ENCODE measurements around the gene UBE2S.

The UBE2S gene

GRCh38 chr19:55406826-55407549 is 600 bp downstream of the UBE2S start:
- TF ChIP-seq CTCF (IDR thresholded peaks at IDR 0.05): no peak

- TF ChIP-seq CTCF (IDR thresholded peaks at IDR 0.05): no peak
Measured at GRCh38 chr19:55406091-55406825, 1.3 kb downstream of the UBE2S start.

- no peak for TF ChIP-seq CTCF (IDR thresholded peaks at IDR 0.05)
Measured at GRCh38 chr19:55405638-55406037, 1.9 kb downstream of the UBE2S start.

- TF ChIP-seq CTCF (IDR thresholded peaks at IDR 0.05): no peak
Measured at GRCh38 chr19:55402509-55402908, 5.1 kb downstream of the UBE2S start.

GRCh38 chr19:55400281-55401087 is 7.1 kb downstream of the UBE2S start:
- TF ChIP-seq CTCF (IDR thresholded peaks at IDR 0.05): no peak

GRCh38 chr19:55398200-55398925 is 9.2 kb downstream of the UBE2S start:
- TF ChIP-seq CTCF (IDR thresholded peaks at IDR 0.05): no peak
